Activated effector memory CD4-positive, alpha-beta T cell treated with Interleukin-2 at 50 U/mL for 16 hours (primary cell): ENCODE measurements around the gene GBGT1.

ENCODE experiments used
- DNase-seq: peaks from one replicate; pipeline ENCODE4 v3.0.0-alpha.2; 2020

GBGT1 gene

GRCh38 chr9:133111808-133112662 lies 51.7 kb downstream of the GBGT1 start:
- no peak for DNase-seq

GRCh38 chr9:133109931-133110650 lies 53.6 kb downstream of the GBGT1 start:
- DNase-seq = no peak

GRCh38 chr9:133108794-133109641 lies 54.7 kb downstream of the GBGT1 start:
- DNase-seq = no peak

GRCh38 chr9:133107961-133108793 lies 55.5 kb downstream of the GBGT1 start:
- no peak for DNase-seq

- no peak for DNase-seq
These were observed 56.4 kb downstream of the GBGT1 start for GRCh38 chr9:133107245-133107722.

GRCh38 chr9:133106511-133107244 lies 57.0 kb downstream of the GBGT1 start:
- no peak for DNase-seq

- no peak for DNase-seq
These were observed 58.3 kb downstream of the GBGT1 start for GRCh38 chr9:133105461-133105770.

- no peak for DNase-seq
These were observed 58.8 kb downstream of the GBGT1 start for GRCh38 chr9:133104718-133105460.

GRCh38 chr9:133103987-133104505 lies 59.7 kb downstream of the GBGT1 start:
- no peak for DNase-seq

- DNase-seq = peak; percentile 33
These were observed 60.3 kb downstream of the GBGT1 start for GRCh38 chr9:133103183-133103986.
